HG03064 (cell line): ENCODE data around the gene TMEM205.

Experiments used
- ATAC-seq: cut with Tn5 transposase; IDR thresholded peaks from one replicate; pipeline ENCODE4 v1.9.1; 2021; ENCODE audit warnings: low read depth; ENCODE audit not compliant: unreplicated experiment

TMEM205 gene

GRCh38 chr19:11304936-11305335 lies 41.1 kb downstream of the TMEM205 start:
- no peak for ATAC-seq

- no peak for ATAC-seq
Observed at GRCh38 chr19:11300811-11301120, 45.3 kb downstream of the TMEM205 start.

GRCh38 chr19:11299946-11300810 lies 45.9 kb downstream of the TMEM205 start:
- no peak for ATAC-seq

- ATAC-seq = no peak
Observed at GRCh38 chr19:11296264-11296663, 49.8 kb downstream of the TMEM205 start.

GRCh38 chr19:11295665-11296245 lies 50.3 kb downstream of the TMEM205 start, which contains the start of gene TSPAN16:
Gene TSPAN16, plus strand, starts transcription at chr19:11296160. Its CDS starts 138 bp downstream, at chr19:11296298.
- no peak for ATAC-seq

- ATAC-seq = no peak
Observed at GRCh38 chr19:11295180-11295579, 50.9 kb downstream of the TMEM205 start.

- peak; percentile 63 for ATAC-seq
Observed at GRCh38 chr19:11293433-11294389, 52.4 kb downstream of the TMEM205 start.
